Activated naive CD4-positive, alpha-beta T cell treated with anti-CD3 and anti-CD28 coated beads, Interleukin-2, amount 50 U/mL, for 72 hours (primary cell): ENCODE measurements around the gene BTF3L4. TPM values are rescaled to one million over a fixed set of nuclear protein-coding genes. Genes with fewer than 3 reads are reported as not detected.
"Not testable (repeated sequence)": the region's sequence is repeated elsewhere in the genome, so short reads cannot be mapped to it uniquely, and the experiment has no call there.

ENCODE experiments used
- ATAC-seq, 2 donors: fragments of 150-1000 bp; cut with Tn5 transposase; 2 replicates each; pipeline ENCODE4 v1.10.0; 2021; ENCODE audit warnings: mild to moderate bottlenecking in 2 of 2, moderate library complexity in 2 of 2
- DNase-seq, 2 donors: peaks; one replicate each; pipeline ENCODE4 v3.0.0; 2021 to 2022; ENCODE audit warnings: low spot score in 2 of 2
- H3K27ac Mint-ChIP-seq, 2 donors: one replicate each; pipeline ENCODE4 v1.8.0; 2022; ENCODE audit warnings: mild to moderate bottlenecking in 2 of 2, mixed read lengths in 2 of 2
- H3K36me3 Mint-ChIP-seq, 2 donors: one replicate each; pipeline ENCODE4 v1.8.0; 2022; ENCODE audit warnings: mixed read lengths in 2 of 2
- H3K9me3 Mint-ChIP-seq, 2 donors: one replicate each; pipeline ENCODE4 v1.8.0; 2022; ENCODE audit warnings: mixed read lengths in 2 of 2
- total RNA-seq, 2 donors: library from RNA; stranded (reverse); gene quantifications; one replicate each; pipeline ENCODE4 v1.2.3, GENCODE V29; 2022

Gene BTF3L4
- total RNA-seq, 2 donors from 2014 or later, result 28.8 to 29.9 TPM

DNA sequence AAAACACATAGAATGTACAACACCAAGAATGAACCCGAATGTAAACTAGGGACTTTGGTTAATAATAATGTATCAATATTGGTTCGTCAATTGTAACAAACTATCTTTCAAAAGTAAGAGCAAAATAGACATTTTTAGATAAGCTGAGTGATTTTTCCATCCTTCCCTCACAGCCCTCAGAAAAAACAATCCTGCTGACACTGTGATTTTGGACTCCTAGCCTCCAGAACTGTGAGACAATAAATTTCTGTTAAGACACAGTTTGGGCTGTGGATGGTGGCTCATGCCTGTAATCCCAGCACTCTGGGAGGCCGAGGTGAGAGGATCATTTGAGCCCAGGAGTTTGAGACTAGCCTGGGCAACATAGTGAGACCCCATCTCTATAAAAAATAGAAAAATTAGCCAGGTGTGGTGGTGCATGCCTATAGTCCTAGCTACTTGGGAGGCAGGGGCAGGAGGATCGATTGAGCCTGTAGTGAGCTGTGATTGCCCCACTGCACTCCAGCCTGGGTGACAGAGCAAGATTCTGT, 10.4 kb upstream of the BTF3L4 start:
- DNase-seq, H3K36me3 Mint-ChIP-seq, ATAC-seq, H3K9me3 Mint-ChIP-seq: not testable (repeated sequence)
- peak overlapping the region; percentile 25 to 57 for H3K27ac Mint-ChIP-seq

DNA sequence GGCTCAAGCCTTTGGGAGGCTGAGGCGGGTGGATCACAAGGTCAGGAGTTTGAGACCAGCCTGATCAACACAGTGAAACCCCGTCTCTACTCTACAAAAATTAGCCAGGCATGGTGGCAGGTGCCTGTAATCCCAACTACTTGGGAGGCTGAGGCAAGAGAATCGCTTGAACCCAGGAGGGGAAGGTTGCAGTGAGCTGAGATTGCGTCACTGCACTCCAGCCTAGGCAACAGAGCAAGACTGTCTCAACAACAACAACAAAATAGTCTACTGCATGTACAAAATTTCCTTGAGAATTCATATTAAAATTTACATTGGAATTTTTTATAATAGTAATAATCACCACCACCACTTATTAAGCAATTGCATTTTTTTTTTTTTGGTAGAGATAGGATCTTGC, 6.8 kb upstream of the BTF3L4 start:
- peaks cover 9 to 14% of the 10 kb centered on the region in 2 donors for H3K36me3 Mint-ChIP-seq
- not testable (repeated sequence) for H3K9me3 Mint-ChIP-seq, DNase-seq, ATAC-seq, H3K27ac Mint-ChIP-seq

DNA sequence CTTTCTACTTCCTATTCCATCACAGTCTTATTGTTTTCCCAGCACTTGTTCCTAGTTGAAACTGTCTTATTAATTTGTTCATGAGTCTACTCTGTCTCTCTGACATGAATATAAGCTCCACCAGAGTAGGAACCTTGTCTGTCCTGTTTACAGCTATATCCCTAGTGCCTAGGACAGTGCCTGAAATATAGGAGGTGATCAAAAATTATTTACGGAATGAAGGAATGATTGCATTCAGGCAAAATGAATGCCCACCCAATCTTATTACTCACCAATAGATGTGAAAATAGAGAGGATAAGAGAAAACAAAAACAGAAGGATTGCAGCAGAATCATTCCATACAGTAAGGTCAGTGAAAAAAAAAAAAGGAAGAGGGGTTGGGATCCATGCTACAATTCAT, 2.2 kb upstream of the BTF3L4 start:
- DNase-seq (no peak), ATAC-seq (no peak)
- H3K27ac Mint-ChIP-seq, result peak overlapping the region in 1 of 2 donors; percentile 96
- H3K9me3 Mint-ChIP-seq, result no peaks in the 10 kb centered on the region
- H3K36me3 Mint-ChIP-seq, result peaks cover 41 to 43% of the 10 kb centered on the region in 2 donors

DNA sequence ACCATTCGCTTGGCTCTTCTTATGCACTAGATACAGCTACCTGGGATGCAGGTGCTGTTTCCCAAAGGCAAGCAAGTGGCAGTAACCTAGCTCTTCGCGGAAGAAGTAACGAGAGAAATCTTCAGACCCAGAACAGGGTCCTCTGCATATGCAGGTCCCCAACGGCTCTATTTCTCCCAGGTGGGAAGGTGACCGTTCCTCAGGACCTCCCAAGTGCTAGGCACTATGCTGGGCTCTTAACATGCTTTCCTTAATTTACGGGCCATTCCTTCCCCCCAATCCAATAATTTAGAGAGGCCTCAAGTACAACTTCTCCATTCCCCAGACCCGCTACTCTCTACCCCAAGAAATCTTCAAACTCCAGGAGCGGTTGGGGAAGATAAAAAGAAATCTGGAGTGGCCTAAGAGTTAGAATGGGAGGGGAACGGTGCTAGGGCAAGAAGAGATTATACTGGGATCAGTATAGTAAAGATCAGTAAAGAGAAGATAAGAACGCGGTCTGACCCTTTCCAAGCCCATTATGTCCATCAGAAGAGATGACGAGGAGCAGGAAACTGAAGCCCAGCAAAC, 1.5 kb upstream of the BTF3L4 start:
- peaks cover 43 to 45% of the 10 kb centered on the region in 2 donors for H3K36me3 Mint-ChIP-seq
- DNase-seq (peak in 1 of 2 donors; percentile 9), ATAC-seq (no peak)
- H3K27ac Mint-ChIP-seq, result peak overlapping the region; percentile 94 to 96
- no peaks in the 10 kb centered on the region for H3K9me3 Mint-ChIP-seq

DNA sequence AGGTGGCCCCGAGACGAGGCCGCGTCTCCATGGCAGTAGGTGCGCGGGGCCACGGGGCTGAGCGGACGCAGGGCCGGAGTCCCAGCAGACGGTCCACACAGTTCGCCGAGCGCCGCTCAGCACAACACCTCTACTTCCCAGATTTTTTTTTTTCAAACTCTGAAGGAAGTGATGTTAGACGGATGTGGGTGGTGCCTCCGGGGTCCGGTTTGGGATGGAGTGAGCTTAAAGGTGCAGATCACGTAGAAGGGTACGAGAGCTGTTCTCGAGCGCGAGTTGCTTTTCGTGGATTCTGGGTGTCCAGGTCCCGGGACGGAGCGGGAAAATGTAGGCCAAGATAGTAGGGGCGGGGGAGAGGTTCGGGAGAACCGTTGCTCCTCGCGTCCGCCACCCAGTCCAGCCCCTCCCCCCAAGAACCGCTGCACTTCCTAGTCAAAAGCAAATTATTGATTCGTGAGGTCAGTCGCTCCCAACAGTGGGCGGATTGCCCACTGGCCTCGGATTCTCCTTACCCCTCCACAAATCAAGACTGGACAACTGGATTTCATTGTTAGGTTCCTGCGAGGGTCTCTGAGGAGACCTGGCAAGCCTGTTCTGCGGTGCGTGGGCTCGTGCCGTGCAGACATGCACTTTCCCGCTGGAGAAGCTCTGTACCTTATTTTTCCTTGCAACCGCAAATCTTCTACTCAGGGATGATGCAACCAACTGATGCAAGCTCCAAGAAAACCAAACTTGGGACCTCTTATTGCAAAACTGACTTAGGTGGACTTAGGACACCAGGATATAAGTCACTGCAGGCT, 829 bp upstream of the BTF3L4 start, which contains the start of gene TXNDC12:
TXNDC12 (minus strand) TSS at position 126 of the 800 bp plus-strand sequence; CDS start at position 31, 95 bp downstream.
- peaks cover 43 to 47% of the 10 kb centered on the region in 2 donors for H3K36me3 Mint-ChIP-seq
- H3K9me3 Mint-ChIP-seq, result no peaks in the 10 kb centered on the region
- DNase-seq (peak; percentile 64 to 82), ATAC-seq (peak; percentile 69 to 75)
- peak within 1 kb of the TSS; percentile 94 to 96 for H3K27ac Mint-ChIP-seq

DNA sequence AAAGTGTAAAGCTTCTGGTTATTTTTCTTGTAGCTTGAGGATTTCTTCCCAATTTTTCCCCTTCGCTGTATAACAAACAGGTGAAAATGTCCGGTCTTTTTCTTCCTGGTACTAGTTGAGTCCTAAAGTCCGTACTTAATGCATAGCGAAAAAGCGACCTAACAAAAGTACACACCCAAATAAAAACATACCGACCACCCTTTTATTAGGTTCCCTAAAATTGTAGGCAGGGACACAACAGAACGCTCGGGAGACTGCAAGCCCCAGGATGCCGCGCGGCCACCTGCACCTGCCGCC, 281 bp upstream of the BTF3L4 start:
- Mint-ChIP-seq H3K27ac (peak overlapping the region; percentile 94 to 96), H3K9me3 (no peaks in the 10 kb centered on the region), H3K36me3 (peaks cover 43 to 51% of the 10 kb centered on the region in 2 donors)
- DNase-seq, result no peak
- ATAC-seq, result no peak

DNA sequence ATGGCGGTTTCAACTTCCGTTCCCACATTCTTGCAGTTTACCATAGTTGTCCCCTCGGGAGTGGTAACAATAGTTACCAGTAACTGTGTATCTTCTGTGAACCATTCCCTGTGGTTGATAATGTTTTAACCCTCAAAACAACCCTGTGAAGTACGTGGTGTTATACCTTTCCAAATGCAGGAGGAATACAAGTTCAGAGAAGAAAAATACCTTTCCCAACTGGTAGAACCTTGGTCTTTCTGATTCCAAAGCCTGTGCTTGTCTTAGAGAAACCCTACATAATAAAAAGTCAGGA, 789 bp downstream of the BTF3L4 start:
- peak in 1 of 2 donors; percentile 36 for ATAC-seq
- H3K36me3 Mint-ChIP-seq, result peaks cover 43 to 51% of the 10 kb centered on the region in 2 donors

DNA sequence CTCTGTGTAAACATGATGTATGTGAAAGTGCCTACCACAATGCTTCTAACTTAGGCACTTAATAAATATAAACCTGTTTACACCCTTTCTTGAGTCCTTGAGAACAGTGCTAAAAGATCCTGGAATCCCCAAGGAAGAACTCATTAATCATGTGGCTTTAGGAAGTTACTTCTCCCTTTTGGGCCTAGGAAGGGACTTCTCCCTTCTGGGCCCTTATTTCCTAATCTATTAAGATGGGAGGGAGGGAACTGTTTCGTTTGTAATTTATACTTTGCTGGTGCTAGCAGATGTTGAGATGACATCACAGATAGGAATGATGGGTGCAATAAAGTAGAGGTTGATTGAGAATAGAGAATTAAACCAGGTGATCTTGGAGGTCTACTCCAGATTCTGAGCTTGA, 1.2 kb downstream of the BTF3L4 start:
- Mint-ChIP-seq H3K36me3 (peaks cover 43 to 48% of the 10 kb centered on the region in 2 donors), H3K9me3 (no peaks in the 10 kb centered on the region), H3K27ac (peak overlapping the region; percentile 96 to 99)
- DNase-seq (no peak), ATAC-seq (no peak)

More for the DNA sequence above, 789 bp downstream of the BTF3L4 start:
- Mint-ChIP-seq H3K27ac (peak overlapping the region; percentile 96 to 99), H3K9me3 (no peaks in the 10 kb centered on the region)
- no peak for DNase-seq

DNA sequence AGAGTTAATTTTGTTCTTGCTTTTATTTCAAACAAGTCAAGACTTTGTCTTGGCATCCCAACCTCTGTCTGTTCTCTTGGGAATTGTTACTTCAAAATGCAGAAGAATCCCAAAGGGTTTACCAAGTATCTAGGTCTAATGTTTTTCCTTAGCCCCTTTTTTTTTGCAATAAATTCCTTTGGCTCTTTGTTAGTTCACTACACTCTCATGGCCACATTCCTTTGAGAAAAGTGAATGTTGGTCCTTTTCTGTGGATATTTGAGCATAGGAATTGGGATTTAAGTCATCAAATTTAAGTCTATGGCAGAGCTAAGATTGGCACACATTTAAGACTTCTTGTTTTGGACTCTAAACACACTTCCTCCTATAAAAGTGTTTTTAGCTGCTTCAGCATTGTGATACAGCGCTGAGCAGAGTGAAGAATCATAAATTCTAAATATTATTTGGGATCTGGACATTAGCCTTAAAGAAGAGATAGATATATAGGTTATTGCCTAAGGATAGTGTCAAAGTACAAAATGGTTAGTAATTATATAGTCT, 1.9 kb downstream of the BTF3L4 start:
- H3K36me3 Mint-ChIP-seq, result peaks cover 43% of the 10 kb centered on the region in 2 donors
- H3K27ac Mint-ChIP-seq, result peak overlapping the region; percentile 28 to 57
- DNase-seq (no peak), ATAC-seq (no peak)
- H3K9me3 Mint-ChIP-seq, result no peaks in the 10 kb centered on the region

DNA sequence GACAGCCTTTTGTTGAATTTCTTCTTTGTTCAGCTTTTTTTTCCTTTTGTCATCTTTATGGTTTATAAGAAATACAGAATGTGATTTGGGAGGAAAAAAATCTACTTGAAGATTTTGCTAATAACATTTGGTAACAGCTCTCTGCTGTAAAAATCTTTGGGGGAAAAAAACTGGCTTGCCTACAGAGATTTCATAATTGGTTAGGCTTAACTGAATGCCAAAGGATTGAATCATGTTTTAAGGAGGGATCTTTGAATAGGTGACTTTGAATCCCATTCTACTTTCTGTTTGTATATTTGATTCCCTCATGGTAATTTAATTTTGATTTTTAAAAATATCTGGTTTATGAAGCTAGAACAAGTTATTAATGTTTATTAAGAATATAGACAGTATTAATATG, 3.2 kb downstream of the BTF3L4 start:
- peaks cover 34 to 43% of the 10 kb centered on the region in 2 donors for H3K36me3 Mint-ChIP-seq
- no peak overlapping the region for H3K27ac Mint-ChIP-seq
- no peaks in the 10 kb centered on the region for H3K9me3 Mint-ChIP-seq
- ATAC-seq (no peak), DNase-seq (no peak)

DNA sequence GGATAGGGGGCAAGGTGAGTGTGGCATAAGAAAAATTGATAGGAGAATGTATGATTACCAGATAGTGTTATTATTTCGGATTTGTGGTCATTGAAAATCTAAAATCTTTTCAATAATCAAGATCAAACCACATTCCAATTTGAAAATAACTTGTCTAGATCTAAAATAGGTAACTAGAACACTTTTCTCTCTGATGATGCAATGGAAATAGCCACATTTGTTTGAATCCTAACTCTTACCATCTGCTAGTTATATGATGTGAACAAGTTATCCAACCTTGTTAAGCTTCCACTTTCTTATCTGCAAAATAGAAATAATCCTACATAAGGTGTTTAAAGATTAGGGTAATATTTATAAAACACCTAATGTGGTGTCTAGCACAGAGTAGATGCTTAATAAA, 3.8 kb downstream of the BTF3L4 start:
- DNase-seq (no peak), ATAC-seq (no peak)
- H3K27ac Mint-ChIP-seq, result no peak overlapping the region
- no peaks in the 10 kb centered on the region for H3K9me3 Mint-ChIP-seq
- peaks cover 29 to 37% of the 10 kb centered on the region in 2 donors for H3K36me3 Mint-ChIP-seq

DNA sequence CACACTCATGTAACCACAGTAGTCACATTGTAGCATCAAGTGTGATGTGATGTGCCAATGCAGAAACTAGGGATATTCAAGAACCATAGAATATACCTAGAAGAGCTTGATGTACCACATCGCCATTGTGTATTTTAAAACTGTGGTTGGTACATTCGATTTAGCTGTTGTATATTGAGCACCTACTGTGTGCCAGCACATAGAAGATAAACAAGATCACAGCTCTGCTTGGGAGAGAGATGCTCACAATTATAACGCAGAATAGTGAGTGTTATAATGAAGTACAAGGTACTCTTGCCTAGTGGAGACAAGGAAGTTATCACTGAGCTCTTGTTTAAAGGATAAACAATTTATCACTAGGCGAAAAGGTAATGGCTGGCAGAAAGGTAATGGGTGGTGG, 4.7 kb downstream of the BTF3L4 start:
- DNase-seq (no peak), ATAC-seq (no peak)
- Mint-ChIP-seq H3K36me3 (peaks cover 19 to 31% of the 10 kb centered on the region in 2 donors), H3K9me3 (no peaks in the 10 kb centered on the region), H3K27ac (no peak overlapping the region)

DNA sequence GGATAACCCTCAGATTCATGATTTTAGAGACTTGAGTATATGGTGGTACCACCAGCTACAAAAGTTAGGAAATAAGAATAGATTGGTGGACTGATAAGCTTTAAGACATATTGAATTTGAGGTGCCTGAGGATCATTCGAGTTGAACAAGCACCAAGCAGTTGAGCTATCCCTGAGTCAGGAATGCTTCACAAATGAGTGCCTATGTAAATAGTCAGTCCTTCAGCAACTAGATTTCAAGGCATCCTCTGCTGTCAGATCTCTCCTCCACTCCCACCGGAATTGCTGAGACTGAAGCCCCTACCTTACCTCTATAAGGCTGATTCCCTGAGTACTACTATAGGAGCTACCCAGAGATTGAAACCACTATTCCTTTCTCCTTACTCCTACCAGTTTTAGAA, 7.1 kb downstream of the BTF3L4 start:
- ATAC-seq, result no peak
- Mint-ChIP-seq H3K36me3 (peaks cover 0 to 17% of the 10 kb centered on the region in 2 donors), H3K9me3 (no peaks in the 10 kb centered on the region), H3K27ac (no peak overlapping the region)
- no peak for DNase-seq

DNA sequence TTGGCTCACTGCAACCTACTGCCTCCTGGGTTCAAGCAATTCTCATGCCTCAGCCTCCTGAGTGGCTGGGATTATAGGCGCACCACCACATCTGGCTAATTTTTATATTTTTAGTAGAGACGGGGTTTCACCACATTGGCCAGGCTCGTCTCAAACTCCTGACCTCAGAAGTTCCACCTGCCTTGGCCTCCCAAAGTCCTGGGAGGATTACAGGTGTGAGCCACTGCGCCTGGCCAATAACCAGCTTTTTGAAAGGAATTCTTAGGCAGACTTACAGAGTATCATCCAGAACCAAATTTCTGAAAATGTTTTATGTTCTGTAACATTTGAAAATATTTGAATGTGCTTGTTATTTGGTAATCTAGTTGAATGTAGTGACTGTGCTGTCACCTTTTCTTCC, 14.6 kb downstream of the BTF3L4 start:
- Mint-ChIP-seq H3K9me3 (no peaks in the 10 kb centered on the region), H3K36me3 (peaks cover 0 to 6% of the 10 kb centered on the region in 2 donors), H3K27ac (no peak overlapping the region)
- no peak for DNase-seq
- no peak for ATAC-seq

DNA sequence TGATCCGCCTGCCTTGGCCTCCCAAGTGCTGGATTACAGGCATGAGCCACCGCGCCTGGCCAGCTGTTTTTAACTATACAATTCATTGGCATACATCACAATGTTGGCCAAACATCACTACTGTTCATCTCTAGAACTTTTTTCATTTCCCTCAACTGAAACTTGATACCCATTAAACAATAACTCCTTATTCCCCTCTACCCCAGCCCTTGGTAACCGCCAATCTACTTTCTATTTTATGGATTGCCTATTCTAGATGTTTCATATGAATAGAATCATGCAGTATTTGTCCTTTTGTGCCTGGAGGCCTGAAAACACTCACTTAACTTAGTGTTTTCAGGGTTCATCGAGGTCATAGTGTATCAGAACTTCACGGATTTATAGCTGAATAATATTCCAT, 16.2 kb downstream of the BTF3L4 start:
- Mint-ChIP-seq H3K36me3 (peaks cover 0 to 6% of the 10 kb centered on the region in 2 donors), H3K27ac (peak overlapping the region; percentile 34 to 69), H3K9me3 (no peaks in the 10 kb centered on the region)
- DNase-seq (no peak), ATAC-seq (no peak)

DNA sequence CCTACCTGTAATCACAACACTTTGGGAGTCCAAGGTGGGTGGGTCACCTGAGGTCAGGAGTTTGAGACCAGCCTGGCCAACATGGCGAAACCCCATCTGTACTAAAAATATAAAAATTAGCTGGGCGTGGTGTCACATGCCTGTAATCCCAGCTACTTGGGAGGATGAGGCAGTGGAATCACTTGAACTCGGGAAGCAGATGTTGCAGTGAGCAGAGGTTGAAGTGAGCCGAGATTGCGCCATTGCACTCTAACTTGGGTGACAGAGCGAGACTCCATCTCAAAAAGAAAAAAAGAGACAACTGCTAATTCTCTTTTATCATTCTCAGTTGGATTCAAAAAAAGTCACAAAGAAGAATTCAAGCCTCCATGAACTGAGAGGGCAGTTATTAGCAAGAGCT, 21.2 kb downstream of the BTF3L4 start:
- H3K27ac Mint-ChIP-seq, result peak overlapping the region in 1 of 2 donors; percentile 32
- not testable (repeated sequence) for H3K36me3 Mint-ChIP-seq, ATAC-seq

DNA sequence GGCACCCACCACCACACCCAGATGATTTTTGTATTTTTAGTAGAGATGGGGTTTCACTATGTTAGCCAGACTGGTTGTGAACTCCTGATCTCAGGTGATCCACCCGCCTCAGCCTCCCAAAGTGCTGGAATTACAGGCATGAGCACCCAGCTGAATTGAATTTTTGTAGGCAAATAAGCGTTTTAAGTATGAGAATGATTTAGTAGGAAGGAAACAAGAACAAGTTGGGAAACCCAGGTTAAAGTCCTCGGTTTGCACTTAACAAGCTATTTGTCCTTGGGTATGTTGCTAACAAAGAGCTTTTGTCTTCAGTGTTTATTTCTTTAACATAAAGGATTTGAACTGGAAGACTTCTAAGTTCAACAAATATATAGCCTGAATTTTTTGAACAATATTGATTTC, 23.9 kb downstream of the BTF3L4 start:
- H3K27ac Mint-ChIP-seq, result no peak overlapping the region
- no peak for ATAC-seq
- no peaks in the 10 kb centered on the region for H3K9me3 Mint-ChIP-seq
- no peak for DNase-seq
- no peaks in the 10 kb centered on the region for H3K36me3 Mint-ChIP-seq

More for the DNA sequence above, 21.2 kb downstream of the BTF3L4 start:
- not testable (repeated sequence) for DNase-seq, H3K9me3 Mint-ChIP-seq
